ENCODE data around the gene MYL4.
A peak's percentile ranks its signal among the peaks of the same experiment; 100 is the strongest.
"Not testable (repeated sequence)": the region's sequence is repeated elsewhere in the genome, so short reads cannot be mapped to it uniquely, and the experiment has no call there.

The MYL4 gene

DNA sequence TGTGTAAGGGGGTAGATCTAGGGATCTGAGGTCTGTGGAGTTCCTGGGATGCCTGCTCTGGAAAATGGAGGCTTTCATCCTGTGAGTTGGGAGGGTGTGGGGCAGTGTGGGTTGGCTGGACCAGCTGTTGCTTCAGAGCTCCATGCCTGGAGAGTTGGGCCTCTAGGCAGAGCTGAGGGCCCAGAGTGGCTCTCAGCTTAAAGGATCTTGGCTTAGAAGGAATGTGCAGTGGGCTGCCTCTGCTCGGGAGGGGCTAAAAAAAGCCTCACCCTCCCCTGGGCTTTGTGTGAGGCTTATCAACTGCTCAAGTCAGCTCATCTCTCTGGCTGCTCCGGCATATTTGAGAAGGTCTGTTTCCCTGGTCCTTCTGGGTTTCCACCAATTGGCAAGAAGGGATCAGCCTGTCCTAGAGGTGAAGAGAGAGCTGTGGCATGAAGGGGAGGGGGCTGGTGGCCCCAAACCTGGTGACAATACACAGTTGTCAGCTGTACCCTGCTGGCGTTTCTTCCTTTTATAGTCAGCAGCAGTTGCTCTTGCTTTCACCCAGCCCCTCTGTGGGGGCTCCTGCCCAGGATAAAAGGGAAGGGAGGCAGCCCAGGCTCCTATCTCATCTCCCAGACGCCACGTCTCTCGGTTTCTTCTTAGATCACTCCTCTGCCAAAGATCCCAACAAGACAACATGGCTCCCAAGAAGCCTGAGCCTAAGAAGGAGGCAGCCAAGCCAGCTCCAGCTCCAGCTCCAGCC is at the start of gene MYL4:
Gene MYL4 (plus strand): TSS at position 605 of the 745 bp plus-strand sequence. CDS start 75 bp downstream, at position 680.
- DNase-seq (ENCODE audit: low spot score) = peak; percentile 59

DNA sequence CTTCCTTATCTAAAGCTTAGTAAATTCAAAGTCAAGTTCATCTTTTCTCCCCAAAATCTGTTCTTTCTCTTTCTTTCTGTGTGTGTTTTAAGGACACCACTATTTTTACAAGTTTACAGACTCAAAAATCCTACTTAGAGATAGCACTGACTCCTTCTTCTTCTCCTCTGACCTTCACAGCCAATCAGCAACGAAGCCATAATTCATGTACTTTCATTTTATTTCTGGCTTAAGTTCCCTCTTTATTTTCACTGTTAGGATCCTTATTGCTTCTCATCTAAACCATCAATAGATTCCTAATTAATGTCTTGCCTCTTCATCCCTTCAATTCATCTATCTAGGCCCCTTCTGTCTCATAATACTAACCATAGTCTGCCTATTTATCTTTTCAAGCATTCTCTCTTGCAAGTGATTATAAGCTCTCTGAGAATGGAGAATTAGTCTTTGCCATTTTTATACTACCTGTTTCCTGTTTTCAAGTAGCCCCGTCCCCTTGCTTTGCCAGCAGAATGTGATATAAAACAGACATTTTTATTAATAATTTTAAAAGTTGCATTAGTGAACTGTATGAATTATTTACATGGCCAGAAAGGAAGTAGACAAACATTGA is 47.0 kb upstream of the MYL4 start:
- no peak for DNase-seq (ENCODE audit: low spot score)

DNA sequence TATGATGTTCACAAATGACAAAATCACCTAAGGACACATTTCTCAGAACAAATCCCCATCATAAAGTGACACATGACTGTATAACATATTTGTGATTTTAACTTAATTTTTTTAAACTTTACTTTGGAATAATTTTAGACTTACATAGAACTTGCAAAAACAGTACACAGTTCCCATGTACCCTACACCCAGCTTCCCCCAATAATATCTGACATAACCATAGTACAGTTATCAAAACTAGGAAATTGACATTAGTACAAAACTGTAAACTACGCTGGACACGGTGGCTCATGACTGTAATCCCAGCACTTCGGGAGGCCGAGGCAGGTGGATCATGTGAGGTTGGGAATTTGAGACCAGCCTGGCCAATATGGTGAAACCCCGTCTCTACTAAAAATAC is 44.9 kb upstream of the MYL4 start:
- no peak for DNase-seq (ENCODE audit: low spot score)

DNA sequence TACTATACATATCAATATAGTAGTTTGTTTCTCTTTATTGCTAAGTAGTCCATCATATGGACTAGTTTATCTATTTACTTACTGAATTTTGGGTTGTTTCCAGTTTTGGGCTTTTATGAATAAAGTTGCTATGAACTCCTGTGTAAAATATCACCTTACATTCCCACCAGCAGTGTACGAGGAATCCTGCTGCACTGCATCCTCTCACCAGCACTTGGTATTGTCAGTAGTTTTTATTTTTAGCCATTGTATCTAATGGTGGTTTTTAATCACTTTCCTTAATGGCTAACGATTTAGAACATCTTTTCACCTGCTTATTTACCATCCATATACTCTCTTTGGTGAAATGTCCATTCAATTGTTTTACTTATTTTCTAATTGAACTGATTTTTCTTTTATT is 44.0 kb upstream of the MYL4 start:
- DNase-seq (ENCODE audit: low spot score) = no peak

- DNase-seq (ENCODE audit: low spot score) = not testable (repeated sequence)
Observed at GRCh38 chr17:47166854-47167253, 42.3 kb upstream of the MYL4 start.

DNA sequence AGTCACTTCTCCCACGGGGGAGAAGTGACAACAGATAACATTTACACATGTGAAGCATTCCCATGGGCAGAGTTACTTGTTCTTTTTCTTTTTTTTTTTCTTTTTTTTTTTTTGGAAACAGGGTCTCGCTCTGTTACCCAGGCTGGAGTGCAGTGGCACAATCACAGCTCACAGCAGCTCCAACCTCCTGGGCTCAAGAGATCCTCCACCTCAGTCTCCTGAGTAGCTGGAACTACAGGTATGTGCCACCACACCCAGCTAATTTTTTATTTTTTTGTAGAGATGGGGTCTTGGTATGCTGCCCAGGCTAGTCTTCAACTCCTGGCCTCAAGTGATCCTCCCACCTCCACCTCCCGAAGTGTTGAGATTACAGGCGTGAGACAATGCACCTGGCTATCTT is 40.3 kb upstream of the MYL4 start:
- DNase-seq (ENCODE audit: low spot score) = not testable (repeated sequence)

- no peak for DNase-seq (ENCODE audit: low spot score)
Observed at GRCh38 chr17:47170710-47171109, 38.4 kb upstream of the MYL4 start.

- no peak for DNase-seq (ENCODE audit: low spot score)
Observed at GRCh38 chr17:47172696-47173565, 36.2 kb upstream of the MYL4 start.

- not testable (repeated sequence) for DNase-seq (ENCODE audit: low spot score)
Observed at GRCh38 chr17:47174823-47175222, 34.3 kb upstream of the MYL4 start.

DNA sequence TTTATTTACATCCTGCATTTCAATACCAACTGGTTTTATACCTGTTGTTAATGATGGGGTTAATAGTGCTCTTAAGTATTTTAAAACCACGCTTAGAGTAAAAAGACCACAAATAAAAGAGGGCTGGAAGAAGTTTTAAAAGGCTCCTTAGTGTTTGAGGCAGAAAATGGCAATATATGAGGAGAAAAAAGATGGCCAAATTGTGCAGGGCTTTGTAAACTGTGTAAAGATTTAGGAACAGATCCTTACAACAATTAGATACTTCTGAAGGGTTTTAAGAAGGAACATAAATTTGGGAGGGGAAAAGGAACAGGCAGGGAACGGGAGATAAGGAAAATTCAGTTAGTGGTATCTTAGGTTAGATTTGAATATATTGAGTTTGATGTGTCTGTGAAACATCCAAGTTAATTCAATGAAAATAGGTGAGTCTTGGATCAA is 32.7 kb upstream of the MYL4 start:
- DNase-seq (ENCODE audit: low spot score) = no peak

DNA sequence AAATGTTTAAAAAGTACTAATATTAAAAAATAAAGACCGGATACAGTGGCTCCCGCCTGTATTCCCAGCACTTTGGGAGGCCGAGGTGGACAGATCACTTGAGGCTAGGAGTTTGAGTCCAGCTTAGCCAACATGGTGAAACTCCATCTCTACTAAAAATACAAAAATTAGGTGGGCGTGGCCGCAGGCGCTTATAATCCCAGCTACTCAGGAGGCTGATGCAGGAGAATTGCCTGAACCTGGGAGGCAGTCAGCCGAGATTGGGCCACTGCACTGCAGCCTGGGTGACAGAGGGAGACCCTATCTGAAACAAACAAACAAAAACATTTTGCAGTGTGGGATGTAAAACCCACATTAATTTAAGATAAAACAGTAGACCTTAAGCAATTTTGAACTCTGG is 31.9 kb upstream of the MYL4 start:
- DNase-seq (ENCODE audit: low spot score) = no peak

GRCh38 chr17:47179141-47179540 is 30.0 kb upstream of the MYL4 start:
- no peak for DNase-seq (ENCODE audit: low spot score)

DNA sequence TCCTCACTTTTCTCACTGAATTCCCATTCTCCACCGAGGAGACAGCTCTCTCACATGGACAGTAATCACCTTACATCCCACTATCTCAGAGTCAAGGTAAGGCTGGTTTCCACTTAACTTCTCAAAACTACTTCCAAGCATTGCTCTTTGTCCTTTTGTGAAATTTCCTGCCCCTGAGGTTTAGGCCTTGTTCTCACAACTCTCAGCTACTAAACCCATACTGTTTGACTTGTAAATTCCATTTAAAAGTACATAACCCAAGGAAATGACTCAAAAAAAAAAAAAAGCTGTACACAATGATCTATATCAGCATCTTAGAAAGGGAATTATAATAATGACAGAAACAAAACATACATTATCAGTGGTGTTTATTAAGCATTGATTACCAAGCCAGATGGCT is 28.8 kb upstream of the MYL4 start:
- peak; percentile 22 for DNase-seq (ENCODE audit: low spot score)

DNA sequence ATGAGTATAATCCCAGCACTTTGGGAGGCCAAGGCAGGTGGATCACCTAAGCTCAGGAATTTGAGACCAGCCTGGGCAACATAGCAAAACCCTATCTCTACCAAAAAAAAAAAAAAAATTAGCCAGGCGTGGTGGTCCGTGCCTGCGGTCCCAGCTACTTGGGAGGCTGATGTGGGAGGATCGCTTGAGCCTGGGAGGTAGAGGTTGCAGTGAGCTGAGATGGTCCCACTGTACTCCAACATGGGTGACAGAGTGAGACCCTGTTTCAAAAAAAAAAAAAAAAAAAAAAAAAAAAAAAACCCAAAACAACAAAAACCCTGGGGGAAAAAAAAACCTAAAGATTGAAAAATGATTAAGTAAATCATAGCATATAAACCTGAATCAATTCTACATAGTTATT is 28.2 kb upstream of the MYL4 start:
- not testable (repeated sequence) for DNase-seq (ENCODE audit: low spot score)

GRCh38 chr17:47184681-47185080 is 24.5 kb upstream of the MYL4 start:
- no peak for DNase-seq (ENCODE audit: low spot score)

DNA sequence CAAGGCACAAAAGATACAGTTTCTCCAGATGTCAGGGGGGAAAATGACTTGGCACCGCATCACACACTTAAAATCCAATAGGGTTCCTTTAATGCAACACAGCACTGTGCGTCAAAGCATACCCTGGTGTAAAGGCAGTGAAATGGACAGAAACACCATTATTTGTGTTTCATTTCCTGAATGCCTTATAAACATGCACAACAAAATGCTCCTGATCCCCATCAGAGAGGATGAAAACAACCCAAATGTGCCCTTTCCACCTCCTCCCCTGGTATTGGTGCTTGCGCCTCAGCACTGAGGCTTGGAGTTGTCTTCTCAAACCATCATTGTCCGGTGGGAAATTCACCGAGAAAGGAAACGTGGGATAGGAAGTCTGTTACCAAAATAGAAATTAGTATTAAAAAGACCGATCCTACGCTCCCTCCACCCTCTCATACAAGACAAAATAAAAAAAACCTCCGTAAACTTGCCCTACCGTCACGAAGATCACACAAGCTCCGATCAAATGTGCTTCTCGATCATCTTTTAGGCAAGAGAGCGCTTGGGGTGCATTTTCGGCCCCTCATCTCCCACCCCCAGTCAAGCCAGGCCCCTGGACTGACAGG is 20.8 kb upstream of the MYL4 start:
- no peak for DNase-seq (ENCODE audit: low spot score)

DNA sequence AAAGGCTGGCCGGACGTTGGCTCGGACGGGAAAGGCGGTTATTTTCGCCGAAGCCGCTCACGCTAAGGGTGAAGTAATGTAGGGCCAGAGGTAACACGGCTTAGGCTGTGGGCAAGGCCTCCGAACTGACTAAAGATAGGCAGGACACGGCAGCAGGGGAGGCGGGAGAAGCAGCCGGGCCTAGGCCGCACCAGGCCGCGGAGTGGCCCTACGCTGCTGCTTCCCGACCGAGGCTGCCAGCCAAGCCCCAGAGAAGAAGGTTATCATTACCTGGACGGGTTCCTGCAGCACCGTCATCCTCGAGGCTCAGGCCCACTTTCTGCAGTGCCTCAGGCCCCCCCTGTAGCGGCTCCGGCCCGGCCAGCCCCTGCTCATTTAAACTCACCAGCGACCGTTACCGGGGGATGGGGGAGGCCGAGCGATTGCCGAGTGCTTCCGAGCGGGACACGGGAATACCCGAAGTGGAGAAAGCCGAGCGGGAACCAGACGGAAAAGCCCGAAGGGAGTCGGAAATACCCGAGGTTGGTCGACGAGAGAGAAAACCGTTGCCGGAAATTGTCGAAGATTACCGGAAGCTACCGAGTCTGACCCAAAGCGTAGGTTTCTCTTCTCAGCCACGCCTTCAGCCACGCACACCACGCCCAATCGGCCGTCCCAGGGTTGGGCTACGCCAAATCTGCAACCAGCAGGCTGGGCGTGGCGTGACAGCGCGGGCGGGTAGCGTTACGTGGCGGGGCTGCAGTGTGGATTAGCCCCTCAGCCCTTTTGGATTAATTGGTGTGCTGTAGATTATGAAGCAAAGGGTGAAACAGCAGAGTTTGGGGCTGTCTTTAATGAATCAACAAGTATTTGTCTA is 20.0 kb upstream of the MYL4 start, which contains the start of gene CDC27:
Gene CDC27 (minus strand): TSS at position 420 of the 856 bp plus-strand sequence. CDS start 123 bp downstream, at position 297.
- peak; percentile 100 for DNase-seq (ENCODE audit: low spot score)

GRCh38 chr17:47189732-47190237 is 19.4 kb upstream of the MYL4 start:
- DNase-seq (ENCODE audit: low spot score) = no peak

DNA sequence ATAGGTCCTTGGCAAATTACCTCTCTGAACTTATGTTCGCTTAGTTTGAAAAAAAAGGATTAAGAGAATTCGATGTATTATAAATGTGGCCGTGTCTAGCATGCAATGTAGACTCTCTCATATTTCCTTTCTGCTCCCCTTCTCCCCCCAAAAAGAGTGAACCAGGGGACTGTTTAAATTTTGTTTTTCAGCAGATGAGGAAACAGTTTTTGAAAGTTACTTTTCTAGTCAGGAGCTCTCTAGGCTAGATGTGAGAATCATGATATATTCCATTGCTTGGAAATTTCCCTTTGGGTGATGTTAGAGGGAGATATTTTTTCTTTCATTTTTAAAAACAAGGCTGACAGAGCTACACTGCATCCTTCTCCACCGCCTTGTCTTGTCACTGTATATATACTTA is 18.9 kb upstream of the MYL4 start:
- no peak for DNase-seq (ENCODE audit: low spot score)

- no peak for DNase-seq (ENCODE audit: low spot score)
Observed at GRCh38 chr17:47190770-47191169, 18.4 kb upstream of the MYL4 start.

- no peak for DNase-seq (ENCODE audit: low spot score)
Observed at GRCh38 chr17:47192554-47192953, 16.6 kb upstream of the MYL4 start.
